GM12891 (cell line): ENCODE data around the gene YES1.

Source experiments
- POLR2A ChIP-seq: IDR thresholded peaks from 2 replicates; pipeline ENCODE4 v1.6.1; 2011; ENCODE audit warnings: low read depth, low read length, control low read depth
- POLR2AphosphoS5 ChIP-seq: IDR thresholded peaks from 2 replicates; pipeline ENCODE4 v1.6.1; 2011; ENCODE audit warnings: low read depth, low read length, control low read depth
- POU2F2 ChIP-seq: IDR thresholded peaks from 2 replicates; pipeline ENCODE4 v1.6.1; 2011; ENCODE audit warnings: low read depth, mild to moderate bottlenecking, control low read depth, low read length, moderate library complexity
- TAF1 ChIP-seq: IDR thresholded peaks from 2 replicates; pipeline ENCODE4 v1.6.1; 2011; ENCODE audit warnings: low read depth, low read length, control low read depth

- TF ChIP-seq POLR2A: no peak
- no peak for TF ChIP-seq POLR2AphosphoS5
- no peak for TF ChIP-seq TAF1
- no peak for TF ChIP-seq POU2F2
These were observed 57.4 kb downstream of the YES1 start for GRCh38 chr18:754656-755055.
